OCI-LY7 (cell line): ENCODE data around the gene CACNA1B.

Source experiments
- EZH2phosphoT487 ChIP-seq: fragments of 200-600 bp; sonication (generic); IDR thresholded peaks from 2 replicates; pipeline ENCODE4 v1.6.1; 2018; ENCODE audit warnings: low read depth, borderline replicate concordance, mild to moderate bottlenecking, mixed run types, antibody characterized with exemption, low read length, moderate library complexity, mixed read lengths
- TF ChIP-seq, protein P1 (sequence below): fragments of 200-600 bp; sonication (generic); conservative IDR thresholded peaks from 2 replicates; pipeline ENCODE4 v1.5.1; 2014; ENCODE audit warnings: mild to moderate bottlenecking, antibody characterized with exemption, low read length, moderate library complexity, mixed read lengths

DNA sequence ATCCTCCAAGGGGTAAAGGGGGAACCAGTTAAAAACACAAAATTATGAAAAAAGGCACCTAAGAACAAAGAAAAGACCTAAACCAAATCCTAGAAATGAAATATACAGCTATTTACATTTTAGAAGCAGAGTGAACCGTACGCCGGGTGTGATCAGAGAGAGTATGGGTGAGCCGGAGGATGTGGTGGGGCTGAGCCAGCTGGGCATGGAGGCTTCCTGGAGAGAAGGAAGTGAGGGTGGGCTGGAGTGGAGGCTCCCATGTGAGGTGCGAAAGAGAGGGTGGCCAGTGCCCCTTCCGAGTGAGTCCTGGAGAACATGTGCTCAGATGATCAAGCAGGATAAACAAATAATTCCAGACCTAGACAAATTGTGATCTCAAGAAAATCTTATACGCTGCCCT, 111.6 kb downstream of the CACNA1B start:
- TF ChIP-seq, protein P1, sequence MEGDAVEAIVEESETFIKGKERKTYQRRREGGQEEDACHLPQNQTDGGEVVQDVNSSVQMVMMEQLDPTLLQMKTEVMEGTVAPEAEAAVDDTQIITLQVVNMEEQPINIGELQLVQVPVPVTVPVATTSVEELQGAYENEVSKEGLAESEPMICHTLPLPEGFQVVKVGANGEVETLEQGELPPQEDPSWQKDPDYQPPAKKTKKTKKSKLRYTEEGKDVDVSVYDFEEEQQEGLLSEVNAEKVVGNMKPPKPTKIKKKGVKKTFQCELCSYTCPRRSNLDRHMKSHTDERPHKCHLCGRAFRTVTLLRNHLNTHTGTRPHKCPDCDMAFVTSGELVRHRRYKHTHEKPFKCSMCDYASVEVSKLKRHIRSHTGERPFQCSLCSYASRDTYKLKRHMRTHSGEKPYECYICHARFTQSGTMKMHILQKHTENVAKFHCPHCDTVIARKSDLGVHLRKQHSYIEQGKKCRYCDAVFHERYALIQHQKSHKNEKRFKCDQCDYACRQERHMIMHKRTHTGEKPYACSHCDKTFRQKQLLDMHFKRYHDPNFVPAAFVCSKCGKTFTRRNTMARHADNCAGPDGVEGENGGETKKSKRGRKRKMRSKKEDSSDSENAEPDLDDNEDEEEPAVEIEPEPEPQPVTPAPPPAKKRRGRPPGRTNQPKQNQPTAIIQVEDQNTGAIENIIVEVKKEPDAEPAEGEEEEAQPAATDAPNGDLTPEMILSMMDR = no peak
- TF ChIP-seq EZH2phosphoT487 = no peak
